Measurements from ENCODE around the gene AMOTL1. TPM values are rescaled to one million over a fixed set of nuclear protein-coding genes. Genes with fewer than 3 reads are reported as not detected.
A peak's percentile ranks its signal among the peaks of the same experiment; 100 is the strongest.

The AMOTL1 gene
- total and polyA plus RNA-seq, 9 donors, result 31.1 to 61.9 (median 49.3) TPM

- H3K36me3 ChIP-seq (ENCODE audit: control insufficient read depth, insufficient read depth, low read length), result no peaks in the 10 kb centered on the region
- no peaks in the 10 kb centered on the region for H3K9me3 ChIP-seq (replicated peaks; ENCODE audit: control insufficient read depth, low read depth, low read length)
- H3K4me1 ChIP-seq (ENCODE audit: control insufficient read depth, insufficient read depth, low read length), result peaks cover 28% of the 10 kb centered on the region
- H3K27me3 ChIP-seq (ENCODE audit: control insufficient read depth, insufficient read depth, low read length), result no peaks in the 10 kb centered on the region
- H3K27ac ChIP-seq (ENCODE audit: low read length), result no peak overlapping the region
- WGBS (ENCODE audit: insufficient coverage), result no CpG with 5 or more reads among the region's 5 CpGs
- DNase-seq, result peak; percentile 33
- no peak overlapping the region for H3K4me3 ChIP-seq (ENCODE audit: low read length)
These were observed 154.3 kb downstream of the AMOTL1 start for GRCh38 chr11:94922321-94923003.

- Histone ChIP-seq H3K36me3 (ENCODE audit: control insufficient read depth, insufficient read depth, low read length) (no peaks in the 10 kb centered on the region), H3K4me3 (ENCODE audit: low read length) (no peak overlapping the region), H3K27ac (ENCODE audit: low read length) (no peak overlapping the region), H3K9me3 (replicated peaks; ENCODE audit: control insufficient read depth, low read depth, low read length) (no peaks in the 10 kb centered on the region), H3K27me3 (ENCODE audit: control insufficient read depth, insufficient read depth, low read length) (no peaks in the 10 kb centered on the region), H3K4me1 (ENCODE audit: control insufficient read depth, insufficient read depth, low read length) (peaks cover 33% of the 10 kb centered on the region)
- DNase-seq, result no peak
- no CpG with 5 or more reads among the region's 2 CpGs for WGBS (ENCODE audit: insufficient coverage)
These were observed 154.8 kb downstream of the AMOTL1 start for GRCh38 chr11:94923004-94923334.

- no peaks in the 10 kb centered on the region for H3K9me3 ChIP-seq (replicated peaks; ENCODE audit: control insufficient read depth, low read depth, low read length)
- no peaks in the 10 kb centered on the region for H3K27me3 ChIP-seq (ENCODE audit: control insufficient read depth, insufficient read depth, low read length)
- no peak overlapping the region for H3K4me3 ChIP-seq (ENCODE audit: low read length)
- H3K36me3 ChIP-seq (ENCODE audit: control insufficient read depth, insufficient read depth, low read length), result no peaks in the 10 kb centered on the region
- no peak overlapping the region for H3K27ac ChIP-seq (ENCODE audit: low read length)
- H3K4me1 ChIP-seq (ENCODE audit: control insufficient read depth, insufficient read depth, low read length), result peaks cover 35% of the 10 kb centered on the region
- peak; percentile 50 for DNase-seq
- WGBS (ENCODE audit: insufficient coverage), result 0% methylated on average over 1 of the region's 6 CpGs
These were observed 156.0 kb downstream of the AMOTL1 start for GRCh38 chr11:94924171-94924572.

- Histone ChIP-seq H3K4me3 (ENCODE audit: low read length) (no peak overlapping the region), H3K9me3 (replicated peaks; ENCODE audit: control insufficient read depth, low read depth, low read length) (no peaks in the 10 kb centered on the region), H3K36me3 (ENCODE audit: control insufficient read depth, insufficient read depth, low read length) (no peaks in the 10 kb centered on the region), H3K27ac (ENCODE audit: low read length) (no peak overlapping the region), H3K27me3 (ENCODE audit: control insufficient read depth, insufficient read depth, low read length) (no peaks in the 10 kb centered on the region), H3K4me1 (ENCODE audit: control insufficient read depth, insufficient read depth, low read length) (peaks cover 35% of the 10 kb centered on the region)
- 51% methylated on average over 4 of the region's 5 CpGs for WGBS (ENCODE audit: insufficient coverage)
- no peak for DNase-seq
These were observed 156.5 kb downstream of the AMOTL1 start for GRCh38 chr11:94924612-94925011.

GRCh38 chr11:94925422-94926270, 157.5 kb downstream of the AMOTL1 start:
- no peak for DNase-seq
- Histone ChIP-seq H3K4me3 (ENCODE audit: low read length) (no peak overlapping the region), H3K36me3 (ENCODE audit: control insufficient read depth, insufficient read depth, low read length) (no peaks in the 10 kb centered on the region), H3K9me3 (replicated peaks; ENCODE audit: control insufficient read depth, low read depth, low read length) (no peaks in the 10 kb centered on the region), H3K27me3 (ENCODE audit: control insufficient read depth, insufficient read depth, low read length) (no peaks in the 10 kb centered on the region), H3K4me1 (ENCODE audit: control insufficient read depth, insufficient read depth, low read length) (peaks cover 35% of the 10 kb centered on the region), H3K27ac (ENCODE audit: low read length) (peak overlapping the region; percentile 86)
- WGBS (ENCODE audit: insufficient coverage), result 70% methylated on average over 1 of the region's 7 CpGs

- Histone ChIP-seq H3K36me3 (ENCODE audit: control insufficient read depth, insufficient read depth, low read length) (no peaks in the 10 kb centered on the region), H3K9me3 (replicated peaks; ENCODE audit: control insufficient read depth, low read depth, low read length) (no peaks in the 10 kb centered on the region), H3K4me3 (ENCODE audit: low read length) (no peak overlapping the region), H3K4me1 (ENCODE audit: control insufficient read depth, insufficient read depth, low read length) (peaks cover 35% of the 10 kb centered on the region), H3K27ac (ENCODE audit: low read length) (peak overlapping the region; percentile 86), H3K27me3 (ENCODE audit: control insufficient read depth, insufficient read depth, low read length) (no peaks in the 10 kb centered on the region)
- DNase-seq, result no peak
These were observed 158.1 kb downstream of the AMOTL1 start for GRCh38 chr11:94926271-94926625.

Other genes with a start within 250 kb of the AMOTL1 start
- 5.0 TPM for gene FUT4, start 224.4 kb upstream of the AMOTL1 start, total RNA-seq
- gene FUT4, start 224.4 kb upstream of the AMOTL1 start, polyA plus RNA-seq (ENCODE audit: insufficient read depth in 1 of 8, insufficient read length in 8 of 8, low replicate concordance in 1 of 8), result 1 to 10 TPM; 5.1 to 7.4 (median 5.4) TPM
- gene PIWIL4, start 201.0 kb upstream of the AMOTL1 start, total RNA-seq, result 3.0 TPM
- 1 to 10 TPM; 2.6 to 5.2 (median 3.8) TPM for gene PIWIL4, start 201.0 kb upstream of the AMOTL1 start, polyA plus RNA-seq (ENCODE audit: insufficient read depth in 1 of 8, insufficient read length in 8 of 8, low replicate concordance in 1 of 8)
- 80.2 TPM for gene CWC15, start 205.2 kb downstream of the AMOTL1 start, total RNA-seq
- 10 to 100 TPM; 64.3 to 95.3 (median 74.9) TPM for gene CWC15, start 205.2 kb downstream of the AMOTL1 start, polyA plus RNA-seq (ENCODE audit: insufficient read depth in 1 of 8, insufficient read length in 8 of 8, low replicate concordance in 1 of 8)
- gene KDM4D, start 205.4 kb downstream of the AMOTL1 start, total RNA-seq, result 1.4 TPM
- 1 to 10 TPM; 1.0 to 1.6 (median 1.3) TPM for gene KDM4D, start 205.4 kb downstream of the AMOTL1 start, polyA plus RNA-seq (ENCODE audit: insufficient read depth in 1 of 8, insufficient read length in 8 of 8, low replicate concordance in 1 of 8)

Data from muscle of leg (tissue), 11 donors.